Chondrocyte (in vitro differentiated cells): Measurements from ENCODE around the gene ATP8A1. TPM values are rescaled to one million over a fixed set of nuclear protein-coding genes. Genes with fewer than 3 reads are reported as not detected.

Experiments used
- DNase-seq: peaks from one replicate; pipeline ENCODE4 v3.0.0; 2021; ENCODE audit warnings: mixed read lengths, low spot score
- H3K27ac Mint-ChIP-seq: one replicate; pipeline ENCODE4 v1.8.0; 2021; ENCODE audit warnings: mild to moderate bottlenecking, moderate library complexity, mixed read lengths; ENCODE audit not compliant: unreplicated experiment
- H3K27me3 Mint-ChIP-seq: 2 replicates; pipeline ENCODE4 v1.8.0; 2021; ENCODE audit warnings: low read depth, mixed read lengths
- H3K36me3 Mint-ChIP-seq: 2 replicates; pipeline ENCODE4 v1.8.0; 2021; ENCODE audit warnings: low read depth, mixed read lengths
- H3K4me1 Mint-ChIP-seq: 2 replicates; pipeline ENCODE4 v1.8.0; 2021; ENCODE audit warnings: low read depth, mild to moderate bottlenecking, mixed read lengths
- H3K4me3 Mint-ChIP-seq: one replicate; pipeline ENCODE4 v1.8.0; 2021; ENCODE audit warnings: mild to moderate bottlenecking, moderate library complexity, mixed read lengths; ENCODE audit not compliant: unreplicated experiment
- H3K9me3 Mint-ChIP-seq: 2 replicates; pipeline ENCODE4 v1.8.0; 2021; ENCODE audit warnings: low read depth, mixed read lengths
- total RNA-seq: library from RNA; stranded (reverse); gene quantifications from 3 replicates; pipeline ENCODE4 v1.2.1, GENCODE V29; 2021
- TF ChIP-seq, protein P1 (sequence below): fragments of 200-600 bp; sonication (generic); IDR thresholded peaks from 2 replicates; pipeline ENCODE4 v1.5.0; 2021; ENCODE audit warnings: antibody characterized with exemption, mild to moderate bottlenecking, moderate library complexity

The ATP8A1 gene
- total RNA-seq, 1 donor from 2014 or later = 0.25 TPM

DNA sequence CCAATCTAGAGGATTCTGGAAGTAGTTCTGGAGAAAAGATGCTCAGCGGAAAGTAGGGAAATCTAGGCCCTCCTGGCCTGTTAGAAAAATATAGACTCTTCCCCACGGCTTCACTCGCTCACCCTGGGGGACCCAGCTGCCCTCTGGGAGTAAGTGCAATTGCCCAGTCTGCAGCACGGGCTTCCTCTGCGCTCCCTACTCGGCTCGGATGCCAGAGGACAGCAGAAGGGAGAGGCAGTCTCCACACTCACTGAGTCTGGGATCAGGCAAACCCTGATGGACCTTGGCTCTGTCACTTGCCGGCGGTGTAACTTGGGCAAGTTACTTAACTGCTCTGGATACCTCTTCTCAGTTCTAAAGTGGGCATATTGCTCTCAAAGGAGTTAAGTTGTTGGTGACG is 257.5 kb downstream of the ATP8A1 start:
- DNase-seq = no peak
- H3K27me3 Mint-ChIP-seq = peaks cover 64% of the 10 kb centered on the region
- peaks cover 24% of the 10 kb centered on the region for H3K4me1 Mint-ChIP-seq
- H3K27ac Mint-ChIP-seq = no peak overlapping the region
- TF ChIP-seq, protein P1, sequence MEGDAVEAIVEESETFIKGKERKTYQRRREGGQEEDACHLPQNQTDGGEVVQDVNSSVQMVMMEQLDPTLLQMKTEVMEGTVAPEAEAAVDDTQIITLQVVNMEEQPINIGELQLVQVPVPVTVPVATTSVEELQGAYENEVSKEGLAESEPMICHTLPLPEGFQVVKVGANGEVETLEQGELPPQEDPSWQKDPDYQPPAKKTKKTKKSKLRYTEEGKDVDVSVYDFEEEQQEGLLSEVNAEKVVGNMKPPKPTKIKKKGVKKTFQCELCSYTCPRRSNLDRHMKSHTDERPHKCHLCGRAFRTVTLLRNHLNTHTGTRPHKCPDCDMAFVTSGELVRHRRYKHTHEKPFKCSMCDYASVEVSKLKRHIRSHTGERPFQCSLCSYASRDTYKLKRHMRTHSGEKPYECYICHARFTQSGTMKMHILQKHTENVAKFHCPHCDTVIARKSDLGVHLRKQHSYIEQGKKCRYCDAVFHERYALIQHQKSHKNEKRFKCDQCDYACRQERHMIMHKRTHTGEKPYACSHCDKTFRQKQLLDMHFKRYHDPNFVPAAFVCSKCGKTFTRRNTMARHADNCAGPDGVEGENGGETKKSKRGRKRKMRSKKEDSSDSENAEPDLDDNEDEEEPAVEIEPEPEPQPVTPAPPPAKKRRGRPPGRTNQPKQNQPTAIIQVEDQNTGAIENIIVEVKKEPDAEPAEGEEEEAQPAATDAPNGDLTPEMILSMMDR = no peak
- no peaks in the 10 kb centered on the region for H3K9me3 Mint-ChIP-seq
- H3K4me3 Mint-ChIP-seq = no peak overlapping the region
- no peaks in the 10 kb centered on the region for H3K36me3 Mint-ChIP-seq

- Mint-ChIP-seq H3K9me3 (no peaks in the 10 kb centered on the region), H3K36me3 (no peaks in the 10 kb centered on the region), H3K27me3 (peaks cover 61% of the 10 kb centered on the region), H3K4me1 (peaks cover 24% of the 10 kb centered on the region), H3K27ac (no peak overlapping the region), H3K4me3 (peak overlapping the region; percentile 63)
- TF ChIP-seq, protein P1 = no peak
- no peak for DNase-seq
Observed at GRCh38 chr4:42398871-42399331, 258.0 kb downstream of the ATP8A1 start.

DNA sequence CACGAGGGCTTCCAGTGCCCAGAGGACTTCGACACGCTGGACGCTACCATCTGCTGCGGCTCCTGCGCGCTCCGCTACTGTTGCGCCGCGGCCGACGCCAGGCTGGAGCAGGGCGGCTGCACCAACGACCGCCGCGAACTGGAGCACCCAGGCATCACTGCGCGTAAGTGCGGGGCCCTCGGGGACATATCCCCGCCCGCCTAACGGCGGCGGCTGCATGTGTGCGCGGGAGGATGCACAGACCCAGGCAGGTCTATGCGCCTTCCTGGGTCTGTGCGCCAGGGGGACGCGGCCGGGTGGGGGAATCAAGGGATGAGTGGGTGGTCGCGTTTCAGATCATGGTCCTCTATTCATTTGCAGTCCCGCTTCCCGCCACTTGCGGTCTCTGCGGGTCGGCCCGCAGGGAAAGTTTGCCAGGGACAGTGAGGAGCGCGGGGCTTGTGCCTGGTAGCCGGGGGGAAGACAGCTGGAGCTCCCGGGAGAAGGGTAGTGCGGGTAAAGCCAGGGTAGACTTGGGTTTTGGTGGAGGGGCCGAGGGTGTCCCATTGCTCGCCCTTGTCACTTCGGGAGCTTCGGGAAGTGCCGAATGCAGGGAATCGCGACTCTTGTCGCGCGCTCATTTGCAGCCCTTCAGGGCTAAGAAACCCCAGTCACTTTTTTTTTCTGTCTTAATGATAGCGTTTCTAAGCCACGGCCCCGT is 258.6 kb downstream of the ATP8A1 start:
- Mint-ChIP-seq H3K4me3 (peak overlapping the region; percentile 63), H3K36me3 (no peaks in the 10 kb centered on the region), H3K27me3 (peaks cover 59% of the 10 kb centered on the region), H3K27ac (no peak overlapping the region), H3K4me1 (peaks cover 24% of the 10 kb centered on the region), H3K9me3 (no peaks in the 10 kb centered on the region)
- TF ChIP-seq, protein P1 = peak; percentile 51
- no peak for DNase-seq

- Mint-ChIP-seq H3K36me3 (no peaks in the 10 kb centered on the region), H3K9me3 (no peaks in the 10 kb centered on the region), H3K4me3 (peak overlapping the region; percentile 73), H3K4me1 (peaks cover 24% of the 10 kb centered on the region), H3K27me3 (peaks cover 59% of the 10 kb centered on the region), H3K27ac (no peak overlapping the region)
- DNase-seq = no peak
- TF ChIP-seq, protein P1 = no peak
Observed at GRCh38 chr4:42397635-42398170, 259.2 kb downstream of the ATP8A1 start.

- Mint-ChIP-seq H3K4me1 (peaks cover 25% of the 10 kb centered on the region), H3K27me3 (peaks cover 59% of the 10 kb centered on the region), H3K9me3 (no peaks in the 10 kb centered on the region), H3K36me3 (no peaks in the 10 kb centered on the region), H3K4me3 (peak within 1 kb of the TSS; percentile 73), H3K27ac (no peak within 1 kb of the TSS)
- TF ChIP-seq, protein P1 = no peak
- DNase-seq = no peak
Observed at GRCh38 chr4:42396752-42397634, 259.9 kb downstream of the ATP8A1 start, which contains the start of gene SHISA3. Gene SHISA3 (plus strand): TSS chr4:42397488. CDS start chr4:42398057, 569 bp downstream.
